ENCODE results near the gene EYS.

The EYS gene

GRCh38 chr6:64990652-64991304, 716.2 kb downstream of the EYS start:
- H3K27me3 ChIP-seq (ENCODE audit: insufficient read depth, insufficient read length), result no peaks in the 10 kb centered on the region
- no peaks in the 10 kb centered on the region for H3K9me3 ChIP-seq (ENCODE audit: insufficient read depth, low read length)
- no peaks in the 10 kb centered on the region for H3K36me3 ChIP-seq (ENCODE audit: insufficient read depth, insufficient read length, low read length)
- TF ChIP-seq SUZ12 (IDR thresholded peaks at IDR 0.05; ENCODE audit: extremely low read depth, insufficient read depth, insufficient read length), result no peak
- TF ChIP-seq YY1 (IDR thresholded peaks at IDR 0.05; ENCODE audit: insufficient read depth, insufficient read length), result no peak
- no peak for TF ChIP-seq ZNF274 (IDR thresholded peaks at IDR 0.05; ENCODE audit: low read depth, low read length)
- H3K4me1 ChIP-seq (ENCODE audit: insufficient read depth, insufficient read length), result no peaks in the 10 kb centered on the region
- H3K9ac ChIP-seq (ENCODE audit: insufficient read length, low read depth), result no peak overlapping the region
- H3K4me3 ChIP-seq (ENCODE audit: insufficient read length, low read depth), result no peak overlapping the region
- DNase-seq (ENCODE audit: low read depth, low spot score), result no peak

GRCh38 chr6:64988148-64988547, 718.9 kb downstream of the EYS start:
- H3K36me3 ChIP-seq (ENCODE audit: insufficient read depth, insufficient read length, low read length), result no peaks in the 10 kb centered on the region
- no peak for TF ChIP-seq YY1 (IDR thresholded peaks at IDR 0.05; ENCODE audit: insufficient read depth, insufficient read length)
- TF ChIP-seq ZNF274 (IDR thresholded peaks at IDR 0.05; ENCODE audit: low read depth, low read length), result no peak
- TF ChIP-seq SUZ12 (IDR thresholded peaks at IDR 0.05; ENCODE audit: extremely low read depth, insufficient read depth, insufficient read length), result no peak
- DNase-seq (ENCODE audit: low read depth, low spot score), result no peak
- no peaks in the 10 kb centered on the region for H3K4me1 ChIP-seq (ENCODE audit: insufficient read depth, insufficient read length)
- H3K9me3 ChIP-seq (ENCODE audit: insufficient read depth, low read length), result no peaks in the 10 kb centered on the region
- no peak overlapping the region for H3K4me3 ChIP-seq (ENCODE audit: insufficient read length, low read depth)
- no peak overlapping the region for H3K9ac ChIP-seq (ENCODE audit: insufficient read length, low read depth)
- H3K27me3 ChIP-seq (ENCODE audit: insufficient read depth, insufficient read length), result no peaks in the 10 kb centered on the region

- Histone ChIP-seq H3K36me3 (ENCODE audit: insufficient read depth, insufficient read length, low read length) (no peaks in the 10 kb centered on the region), H3K4me3 (ENCODE audit: insufficient read length, low read depth) (no peak overlapping the region), H3K4me1 (ENCODE audit: insufficient read depth, insufficient read length) (no peaks in the 10 kb centered on the region), H3K9me3 (ENCODE audit: insufficient read depth, low read length) (no peaks in the 10 kb centered on the region), H3K9ac (ENCODE audit: insufficient read length, low read depth) (no peak overlapping the region), H3K27me3 (ENCODE audit: insufficient read depth, insufficient read length) (no peaks in the 10 kb centered on the region)
- no peak for TF ChIP-seq SUZ12 (IDR thresholded peaks at IDR 0.05; ENCODE audit: extremely low read depth, insufficient read depth, insufficient read length)
- no peak for TF ChIP-seq YY1 (IDR thresholded peaks at IDR 0.05; ENCODE audit: insufficient read depth, insufficient read length)
- TF ChIP-seq ZNF274 (IDR thresholded peaks at IDR 0.05; ENCODE audit: low read depth, low read length), result no peak
- no peak for DNase-seq (ENCODE audit: low read depth, low spot score)
Measured at GRCh38 chr6:64987066-64987465, 720.0 kb downstream of the EYS start.

- no peak overlapping the region for H3K4me3 ChIP-seq (ENCODE audit: insufficient read length, low read depth)
- no peaks in the 10 kb centered on the region for H3K4me1 ChIP-seq (ENCODE audit: insufficient read depth, insufficient read length)
- H3K27me3 ChIP-seq (ENCODE audit: insufficient read depth, insufficient read length), result no peaks in the 10 kb centered on the region
- no peak overlapping the region for H3K9ac ChIP-seq (ENCODE audit: insufficient read length, low read depth)
- no peaks in the 10 kb centered on the region for H3K9me3 ChIP-seq (ENCODE audit: insufficient read depth, low read length)
- no peak for TF ChIP-seq ZNF274 (IDR thresholded peaks at IDR 0.05; ENCODE audit: low read depth, low read length)
- TF ChIP-seq SUZ12 (IDR thresholded peaks at IDR 0.05; ENCODE audit: extremely low read depth, insufficient read depth, insufficient read length), result no peak
- TF ChIP-seq YY1 (IDR thresholded peaks at IDR 0.05; ENCODE audit: insufficient read depth, insufficient read length), result no peak
- DNase-seq (ENCODE audit: low read depth, low spot score), result no peak
- H3K36me3 ChIP-seq (ENCODE audit: insufficient read depth, insufficient read length, low read length), result no peaks in the 10 kb centered on the region
Measured at GRCh38 chr6:64985726-64986125, 721.3 kb downstream of the EYS start.

- no peaks in the 10 kb centered on the region for H3K9me3 ChIP-seq (ENCODE audit: insufficient read depth, low read length)
- no peak for DNase-seq (ENCODE audit: low read depth, low spot score)
- no peak overlapping the region for H3K9ac ChIP-seq (ENCODE audit: insufficient read length, low read depth)
- no peaks in the 10 kb centered on the region for H3K36me3 ChIP-seq (ENCODE audit: insufficient read depth, insufficient read length, low read length)
- H3K4me3 ChIP-seq (ENCODE audit: insufficient read length, low read depth), result no peak overlapping the region
- TF ChIP-seq SUZ12 (IDR thresholded peaks at IDR 0.05; ENCODE audit: extremely low read depth, insufficient read depth, insufficient read length) (no peak), YY1 (IDR thresholded peaks at IDR 0.05; ENCODE audit: insufficient read depth, insufficient read length) (no peak), ZNF274 (IDR thresholded peaks at IDR 0.05; ENCODE audit: low read depth, low read length) (no peak)
- H3K4me1 ChIP-seq (ENCODE audit: insufficient read depth, insufficient read length), result no peaks in the 10 kb centered on the region
- H3K27me3 ChIP-seq (ENCODE audit: insufficient read depth, insufficient read length), result no peaks in the 10 kb centered on the region
Measured at GRCh38 chr6:64984948-64985347, 722.1 kb downstream of the EYS start.

- no peak for TF ChIP-seq SUZ12 (IDR thresholded peaks at IDR 0.05; ENCODE audit: extremely low read depth, insufficient read depth, insufficient read length)
- TF ChIP-seq ZNF274 (IDR thresholded peaks at IDR 0.05; ENCODE audit: low read depth, low read length), result no peak
- no peak for TF ChIP-seq YY1 (IDR thresholded peaks at IDR 0.05; ENCODE audit: insufficient read depth, insufficient read length)
- no peak for DNase-seq (ENCODE audit: low read depth, low spot score)
- Histone ChIP-seq H3K4me3 (ENCODE audit: insufficient read length, low read depth) (no peak overlapping the region), H3K4me1 (ENCODE audit: insufficient read depth, insufficient read length) (no peaks in the 10 kb centered on the region), H3K36me3 (ENCODE audit: insufficient read depth, insufficient read length, low read length) (no peaks in the 10 kb centered on the region), H3K27me3 (ENCODE audit: insufficient read depth, insufficient read length) (no peaks in the 10 kb centered on the region), H3K9me3 (ENCODE audit: insufficient read depth, low read length) (no peaks in the 10 kb centered on the region), H3K9ac (ENCODE audit: insufficient read length, low read depth) (no peak overlapping the region)
Measured at GRCh38 chr6:64983089-64983488, 723.9 kb downstream of the EYS start.

DNA sequence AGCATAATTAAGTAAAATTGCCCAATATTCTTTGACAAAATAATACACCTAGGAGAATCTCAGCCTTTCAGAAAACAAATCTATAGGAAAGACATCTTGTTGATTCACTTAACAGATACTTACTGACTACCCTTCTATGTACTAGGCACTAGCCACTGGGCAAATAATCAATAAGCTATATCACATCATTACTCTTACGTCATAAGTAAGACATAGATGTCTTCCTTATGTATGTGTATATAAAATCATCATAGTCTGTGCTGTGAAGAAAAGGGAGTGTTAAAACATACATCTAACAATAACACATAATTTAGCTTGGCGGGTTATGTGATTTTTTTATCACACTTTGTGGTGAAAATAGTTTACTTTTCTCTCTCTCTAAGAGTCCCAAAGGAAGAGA, 733.9 kb downstream of the EYS start:
- no peak overlapping the region for H3K9ac ChIP-seq (ENCODE audit: insufficient read length, low read depth)

More for the DNA sequence above, 733.9 kb downstream of the EYS start:
- Histone ChIP-seq H3K4me1 (ENCODE audit: insufficient read depth, insufficient read length) (no peaks in the 10 kb centered on the region), H3K9me3 (ENCODE audit: insufficient read depth, low read length) (no peaks in the 10 kb centered on the region), H3K4me3 (ENCODE audit: insufficient read length, low read depth) (no peak overlapping the region), H3K36me3 (ENCODE audit: insufficient read depth, insufficient read length, low read length) (no peaks in the 10 kb centered on the region), H3K27me3 (ENCODE audit: insufficient read depth, insufficient read length) (no peaks in the 10 kb centered on the region)
- TF ChIP-seq SUZ12 (IDR thresholded peaks at IDR 0.05; ENCODE audit: extremely low read depth, insufficient read depth, insufficient read length) (no peak), YY1 (IDR thresholded peaks at IDR 0.05; ENCODE audit: insufficient read depth, insufficient read length) (no peak), ZNF274 (IDR thresholded peaks at IDR 0.05; ENCODE audit: low read depth, low read length) (no peak)
- no peak for DNase-seq (ENCODE audit: low read depth, low spot score)
